SK-N-SH (cell line): ENCODE measurements around the gene MOGAT3. TPM values are rescaled to one million over a fixed set of nuclear protein-coding genes. Genes with fewer than 3 reads are reported as not detected.

Source experiments
- CTCF ChIA-PET: fragments of 300-600, 350-600 bp; formaldehyde crosslinking; extraction: SDS; loops from one replicate; lab custom pipeline; 2021; lab: Yijun Ruan, JAX
- POLR2A ChIA-PET: fragments of 350-600 bp; sonication (Branson Sonifier 250); formaldehyde crosslinking; extraction: SDS; loops from one replicate; lab custom pipeline; 2020; ENCODE audit warnings: antibody characterized with exemption, inconsistent platforms; lab: Yijun Ruan, JAX
- DNase-seq: peaks from one replicate; pipeline ENCODE4 v3.0.0; 2012
- H2AFZ ChIP-seq: fragments of 200-600 bp; sonication (generic); 2 replicates; pipeline ENCODE4 v1.8.1; 2016; ENCODE audit warnings: antibody characterized with exemption, mild to moderate bottlenecking, low read depth
- H3F3A ChIP-seq: fragments of 200-600 bp; sonication (generic); replicated peaks from 2 replicates; pipeline ENCODE3; 2016; ENCODE audit warnings: antibody characterized with exemption, mild to moderate bottlenecking; ENCODE audit not compliant: insufficient read depth
- H3K27ac ChIP-seq, 2 experiments: fragments of 200-500 bp in 1 of 2; fragments of 200-600 bp in 1 of 2; sonication (Bioruptor generic) in 1 of 2; sonication (generic), shearing (Covaris generic) in 1 of 2; 2 replicates each; pipeline versions ENCODE4 v1.5.1 to v1.6.1; 2014 to 2016; ENCODE audit warnings: low read depth in 2 of 2, inconsistent platforms in 1 of 2, low read length in 1 of 2, mild to moderate bottlenecking in 1 of 2, mixed read lengths in 1 of 2
- H3K27me3 ChIP-seq: fragments of 200-600 bp; sonication (generic), shearing (Covaris generic); 2 replicates; pipeline ENCODE4 v1.6.1; 2016; ENCODE audit warnings: mixed run types; ENCODE audit not compliant: insufficient read depth
- H3K36me3 ChIP-seq, 2 experiments: fragments of 200-500 bp in 1 of 2; fragments of 200-600 bp in 1 of 2; sonication (Bioruptor generic) in 1 of 2; sonication (generic) in 1 of 2; replicated peaks in 1 of 2; 2 replicates each; pipeline versions ENCODE3 to v1.5.1; 2014 to 2016; ENCODE audit warnings: low read length in 1 of 2, mild to moderate bottlenecking in 1 of 2; ENCODE audit not compliant: insufficient read depth in 2 of 2, control insufficient read depth in 1 of 2
- H3K4me1 ChIP-seq, 2 experiments: fragments of 200-500 bp in 1 of 2; fragments of 200-600 bp in 1 of 2; sonication (Bioruptor generic) in 1 of 2; sonication (generic), shearing (Covaris generic) in 1 of 2; 2 replicates each; pipeline versions ENCODE4 v1.5.1 to v1.6.1; 2014 to 2016; ENCODE audit warnings: low read depth in 1 of 2, low read length in 1 of 2, mixed run types in 1 of 2; ENCODE audit not compliant: insufficient read depth in 2 of 2, control insufficient read depth in 1 of 2
- H3K4me2 ChIP-seq: fragments of 200-600 bp; sonication (generic), shearing (Covaris generic); 2 replicates; pipeline ENCODE4 v1.6.1; 2017; ENCODE audit warnings: mixed run types
- H3K4me3 ChIP-seq, 2 experiments: fragments of 200-500 bp in 1 of 2; fragments of 200-600 bp in 1 of 2; sonication (Bioruptor generic) in 1 of 2; sonication (generic), shearing (Covaris generic) in 1 of 2; 2 replicates each; pipeline versions ENCODE4 v1.5.1 to v1.8.1; 2014 to 2016; ENCODE audit warnings: low read depth in 2 of 2, inconsistent platforms in 1 of 2, low read length in 1 of 2, mild to moderate bottlenecking in 1 of 2, mixed read lengths in 1 of 2, moderate library complexity in 1 of 2
- H3K79me2 ChIP-seq: fragments of 200-600 bp; sonication (generic); 2 replicates; pipeline ENCODE4 v1.8.1; 2017; ENCODE audit warnings: mild to moderate bottlenecking; ENCODE audit not compliant: insufficient read depth
- H3K9ac ChIP-seq: fragments of 200-600 bp; sonication (generic); 2 replicates; pipeline ENCODE4 v1.6.1; 2017; ENCODE audit warnings: mixed run types
- H3K9me2 ChIP-seq: fragments of 200-600 bp; sonication (generic); 2 replicates; pipeline ENCODE4 v1.6.1; 2017; ENCODE audit warnings: mixed run types
- H3K9me3 ChIP-seq: fragments of 200-600 bp; sonication (generic); 2 replicates; pipeline ENCODE4 v1.6.1; 2017; ENCODE audit warnings: mixed run types, mild to moderate bottlenecking, moderate library complexity
- H4K20me1 ChIP-seq: fragments of 200-600 bp; sonication (generic); 2 replicates; pipeline ENCODE4 v1.6.1; 2017; ENCODE audit warnings: mild to moderate bottlenecking, mixed run types; ENCODE audit not compliant: insufficient read depth
- ELF1 ChIP-seq: IDR thresholded peaks from 2 replicates; pipeline ENCODE4 v1.4.0; 2012
- EZH2phosphoT487 ChIP-seq: fragments of 200-600 bp; sonication (generic); IDR thresholded peaks from 2 replicates; pipeline ENCODE4 v1.6.1; 2017; ENCODE audit warnings: low read depth, mixed run types, mild to moderate bottlenecking, antibody characterized with exemption, moderate library complexity, borderline replicate concordance
- MXI1 ChIP-seq: IDR thresholded peaks from 2 replicates; pipeline ENCODE4 v1.6.1; 2012; ENCODE audit warnings: mild to moderate bottlenecking, low read depth, low read length, improper control_type of control experiment
- NFIC ChIP-seq: IDR thresholded peaks from 2 replicates; pipeline ENCODE4 v1.4.0; 2012; ENCODE audit warnings: borderline replicate concordance
- RAD21 ChIP-seq: IDR thresholded peaks from 2 replicates; pipeline ENCODE4 v1.6.1; 2012; ENCODE audit warnings: mild to moderate bottlenecking, low read length
- RFX5 ChIP-seq: IDR thresholded peaks from 2 replicates; pipeline ENCODE4 v1.6.1; 2012; ENCODE audit warnings: mild to moderate bottlenecking, improper control_type of control experiment, low read length
- RXRA ChIP-seq: IDR thresholded peaks from 2 replicates; pipeline ENCODE4 v1.4.0; 2012; ENCODE audit warnings: low read depth, mild to moderate bottlenecking, borderline replicate concordance
- TCF12 ChIP-seq: IDR thresholded peaks from 2 replicates; pipeline ENCODE4 v1.4.0; 2012
- YY1 ChIP-seq: IDR thresholded peaks from 2 replicates; pipeline ENCODE4 v1.4.0; 2012; ENCODE audit warnings: low read depth, mild to moderate bottlenecking
- WGBS: methylation state at CpG from one replicate; pipeline ENCODE4 v1.1.6; 2017; ENCODE audit warnings: low lambda C conversion rate; 5-methylcytosine and 5-hydroxymethylcytosine counted together
- polyA plus RNA-seq, 3 experiments: library from polyadenylated mRNA; depleted of rRNA; stranded (reverse); fragments of >200 nt; gene quantifications; 2 replicates each; pipeline ENCODE4 v1.2.3, GENCODE V29; 2012
- TF ChIP-seq, protein P1 (sequence below): fragments of 150-350 bp; IDR thresholded peaks from 2 replicates; pipeline ENCODE4 v1.6.1; 2017; ENCODE audit warnings: antibody characterized with exemption, low read length, low read depth, borderline replicate concordance
- TF ChIP-seq, protein P2 (sequence below): IDR thresholded peaks from 2 replicates; pipeline ENCODE4 v1.4.0; 2012; ENCODE audit warnings: low read depth, borderline replicate concordance
- TF ChIP-seq, protein P3 (sequence below): fragments of 200-600 bp; sonication (generic); IDR thresholded peaks from 2 replicates; pipeline ENCODE4 v1.6.1; 2017; ENCODE audit warnings: antibody characterized with exemption, mild to moderate bottlenecking, moderate library complexity
- TF ChIP-seq, protein P4 (sequence below): IDR thresholded peaks from 2 replicates; pipeline ENCODE4 v1.4.0; 2012; ENCODE audit warnings: low read depth
- TF ChIP-seq, protein P5 (sequence below): IDR thresholded peaks from 2 replicates; pipeline ENCODE4; 2012

The MOGAT3 gene
- polyA plus RNA-seq, 1 of the 3 experiments (the other 2 are of a cell fraction) = not detected

DNA sequence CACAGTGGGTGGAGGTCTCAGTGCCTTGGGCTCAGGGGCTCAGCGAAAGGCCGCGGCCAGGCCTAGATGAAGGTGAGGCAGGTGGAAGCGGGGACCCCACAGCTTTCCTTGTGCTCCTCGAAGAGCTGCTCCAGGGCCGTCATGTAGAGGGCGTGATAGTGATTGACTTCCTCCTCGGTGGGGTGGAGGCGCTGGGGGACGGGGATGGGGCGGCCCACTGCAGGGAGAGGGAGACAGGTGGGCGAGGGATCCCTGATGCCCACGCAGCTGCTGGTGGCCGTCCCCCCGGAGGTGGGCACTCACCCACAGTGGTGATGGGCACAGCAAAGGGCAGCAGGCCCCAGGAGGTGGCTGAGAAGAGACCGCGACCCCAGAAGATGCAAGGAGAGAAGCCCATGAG, 5.0 kb downstream of the MOGAT3 start:
- H3K9me2 ChIP-seq = no peaks in the 10 kb centered on the region
- no peak overlapping the region for H3K4me3 ChIP-seq
- TF ChIP-seq RFX5 (no peak), EZH2phosphoT487 (no peak), RXRA (no peak), ELF1 (no peak), YY1 (no peak), RAD21 (no peak), NFIC (no peak), TCF12 (no peak), MXI1 (no peak)
- TF ChIP-seq, protein P1, sequence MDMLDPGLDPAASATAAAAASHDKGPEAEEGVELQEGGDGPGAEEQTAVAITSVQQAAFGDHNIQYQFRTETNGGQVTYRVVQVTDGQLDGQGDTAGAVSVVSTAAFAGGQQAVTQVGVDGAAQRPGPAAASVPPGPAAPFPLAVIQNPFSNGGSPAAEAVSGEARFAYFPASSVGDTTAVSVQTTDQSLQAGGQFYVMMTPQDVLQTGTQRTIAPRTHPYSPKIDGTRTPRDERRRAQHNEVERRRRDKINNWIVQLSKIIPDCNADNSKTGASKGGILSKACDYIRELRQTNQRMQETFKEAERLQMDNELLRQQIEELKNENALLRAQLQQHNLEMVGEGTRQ = no peak
- TF ChIP-seq, protein P2, sequence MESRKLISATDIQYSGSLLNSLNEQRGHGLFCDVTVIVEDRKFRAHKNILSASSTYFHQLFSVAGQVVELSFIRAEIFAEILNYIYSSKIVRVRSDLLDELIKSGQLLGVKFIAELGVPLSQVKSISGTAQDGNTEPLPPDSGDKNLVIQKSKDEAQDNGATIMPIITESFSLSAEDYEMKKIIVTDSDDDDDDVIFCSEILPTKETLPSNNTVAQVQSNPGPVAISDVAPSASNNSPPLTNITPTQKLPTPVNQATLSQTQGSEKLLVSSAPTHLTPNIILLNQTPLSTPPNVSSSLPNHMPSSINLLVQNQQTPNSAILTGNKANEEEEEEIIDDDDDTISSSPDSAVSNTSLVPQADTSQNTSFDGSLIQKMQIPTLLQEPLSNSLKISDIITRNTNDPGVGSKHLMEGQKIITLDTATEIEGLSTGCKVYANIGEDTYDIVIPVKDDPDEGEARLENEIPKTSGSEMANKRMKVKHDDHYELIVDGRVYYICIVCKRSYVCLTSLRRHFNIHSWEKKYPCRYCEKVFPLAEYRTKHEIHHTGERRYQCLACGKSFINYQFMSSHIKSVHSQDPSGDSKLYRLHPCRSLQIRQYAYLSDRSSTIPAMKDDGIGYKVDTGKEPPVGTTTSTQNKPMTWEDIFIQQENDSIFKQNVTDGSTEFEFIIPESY = no peak
- TF ChIP-seq, protein P3, sequence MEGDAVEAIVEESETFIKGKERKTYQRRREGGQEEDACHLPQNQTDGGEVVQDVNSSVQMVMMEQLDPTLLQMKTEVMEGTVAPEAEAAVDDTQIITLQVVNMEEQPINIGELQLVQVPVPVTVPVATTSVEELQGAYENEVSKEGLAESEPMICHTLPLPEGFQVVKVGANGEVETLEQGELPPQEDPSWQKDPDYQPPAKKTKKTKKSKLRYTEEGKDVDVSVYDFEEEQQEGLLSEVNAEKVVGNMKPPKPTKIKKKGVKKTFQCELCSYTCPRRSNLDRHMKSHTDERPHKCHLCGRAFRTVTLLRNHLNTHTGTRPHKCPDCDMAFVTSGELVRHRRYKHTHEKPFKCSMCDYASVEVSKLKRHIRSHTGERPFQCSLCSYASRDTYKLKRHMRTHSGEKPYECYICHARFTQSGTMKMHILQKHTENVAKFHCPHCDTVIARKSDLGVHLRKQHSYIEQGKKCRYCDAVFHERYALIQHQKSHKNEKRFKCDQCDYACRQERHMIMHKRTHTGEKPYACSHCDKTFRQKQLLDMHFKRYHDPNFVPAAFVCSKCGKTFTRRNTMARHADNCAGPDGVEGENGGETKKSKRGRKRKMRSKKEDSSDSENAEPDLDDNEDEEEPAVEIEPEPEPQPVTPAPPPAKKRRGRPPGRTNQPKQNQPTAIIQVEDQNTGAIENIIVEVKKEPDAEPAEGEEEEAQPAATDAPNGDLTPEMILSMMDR = no peak
- TF ChIP-seq, protein P4, sequence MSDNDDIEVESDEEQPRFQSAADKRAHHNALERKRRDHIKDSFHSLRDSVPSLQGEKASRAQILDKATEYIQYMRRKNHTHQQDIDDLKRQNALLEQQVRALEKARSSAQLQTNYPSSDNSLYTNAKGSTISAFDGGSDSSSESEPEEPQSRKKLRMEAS = no peak
- TF ChIP-seq, protein P5, sequence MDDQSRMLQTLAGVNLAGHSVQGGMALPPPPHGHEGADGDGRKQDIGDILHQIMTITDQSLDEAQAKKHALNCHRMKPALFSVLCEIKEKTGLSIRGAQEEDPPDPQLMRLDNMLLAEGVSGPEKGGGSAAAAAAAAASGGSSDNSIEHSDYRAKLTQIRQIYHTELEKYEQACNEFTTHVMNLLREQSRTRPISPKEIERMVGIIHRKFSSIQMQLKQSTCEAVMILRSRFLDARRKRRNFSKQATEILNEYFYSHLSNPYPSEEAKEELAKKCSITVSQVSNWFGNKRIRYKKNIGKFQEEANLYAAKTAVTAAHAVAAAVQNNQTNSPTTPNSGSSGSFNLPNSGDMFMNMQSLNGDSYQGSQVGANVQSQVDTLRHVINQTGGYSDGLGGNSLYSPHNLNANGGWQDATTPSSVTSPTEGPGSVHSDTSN = no peak
- CTCF ChIA-PET = interaction anchor here (0.5 to 8.3 kb wide), 7 partner anchors 13 to 279 kb away, joined by 3 to 257 read pairs (median 3); partner anchors contain the start of gene FIS1
- no peak overlapping the region for H2AFZ ChIP-seq
- no peak overlapping the region for H3K4me2 ChIP-seq
- H3K9me3 ChIP-seq = no peaks in the 10 kb centered on the region
- no peaks in the 10 kb centered on the region for H3K36me3 ChIP-seq
- no peaks in the 10 kb centered on the region; the same call in 1 of the 2 replicates for H3K27me3 ChIP-seq
- no peaks in the 10 kb centered on the region for H3F3A ChIP-seq
- no peaks in the 10 kb centered on the region for H4K20me1 ChIP-seq
- no peak for DNase-seq
- H3K9ac ChIP-seq = no peak overlapping the region
- no peak overlapping the region for H3K27ac ChIP-seq
- POLR2A ChIA-PET = interaction anchor here (0.7 to 2.4 kb wide), 3 partner anchors 10 to 33 kb away, joined by 3 to 11 read pairs (median 4); partner anchors contain the start of gene NAT16
- 91% methylated on average over 17 of the region's 17 CpGs for WGBS
- no peaks in the 10 kb centered on the region for H3K79me2 ChIP-seq
- no peaks in the 10 kb centered on the region for H3K4me1 ChIP-seq
